ENCODE measurements around the gene ST7.

DNA sequence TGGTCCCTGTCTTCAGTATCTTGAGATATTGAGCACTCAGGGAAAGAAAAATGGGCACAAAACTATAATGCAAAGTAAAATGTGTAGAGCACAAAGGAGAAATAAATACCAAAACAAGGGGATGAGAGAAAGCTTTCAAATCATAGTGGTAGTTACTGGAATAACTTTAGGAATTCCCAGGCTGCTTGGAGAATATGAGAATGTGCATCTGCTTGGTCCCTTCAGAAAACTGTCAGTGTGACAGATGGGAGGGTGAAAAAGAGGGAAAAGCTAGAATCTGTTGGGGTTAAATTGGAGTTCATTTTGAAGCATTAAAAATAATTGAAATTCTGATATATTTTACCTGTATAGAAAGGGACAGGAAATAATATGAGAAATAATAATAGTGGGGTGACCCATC is 15.3 kb downstream of the ST7 start:
- TF ChIP-seq SUZ12 (IDR thresholded peaks at IDR 0.05; ENCODE audit: extremely low read depth, insufficient read depth, insufficient read length) (no peak), YY1 (IDR thresholded peaks at IDR 0.05; ENCODE audit: insufficient read depth, insufficient read length) (no peak)
